COLO829 (cell line): ENCODE results near the gene LCP1.
"Not testable (repeated sequence)": the region's sequence is repeated elsewhere in the genome, so short reads cannot be mapped to it uniquely, and the experiment has no call there.

Experiments
- DNase-seq: peaks from one replicate; pipeline ENCODE4 v3.0.0; 2012; ENCODE audit warnings: low spot score

The LCP1 gene

DNA sequence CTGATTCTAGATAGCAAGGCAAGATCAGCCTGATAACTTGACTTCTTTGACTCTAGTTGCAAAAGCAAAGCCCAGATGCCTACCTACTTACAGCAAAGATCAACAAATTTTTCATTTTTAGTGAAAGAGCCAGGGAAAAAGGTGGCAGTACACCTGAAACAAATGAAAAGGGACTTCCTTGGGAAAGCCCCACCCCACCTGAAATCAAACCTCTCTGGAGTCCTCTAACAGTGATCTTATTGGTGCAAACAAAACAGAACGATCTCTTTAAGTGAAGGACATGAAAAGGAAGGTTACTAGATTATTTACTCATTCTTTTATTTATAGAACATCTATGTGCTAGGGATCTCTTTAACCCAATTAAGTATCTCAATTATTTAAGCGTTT lies 507 bp upstream of the LCP1 start:
- no peak for DNase-seq

DNA sequence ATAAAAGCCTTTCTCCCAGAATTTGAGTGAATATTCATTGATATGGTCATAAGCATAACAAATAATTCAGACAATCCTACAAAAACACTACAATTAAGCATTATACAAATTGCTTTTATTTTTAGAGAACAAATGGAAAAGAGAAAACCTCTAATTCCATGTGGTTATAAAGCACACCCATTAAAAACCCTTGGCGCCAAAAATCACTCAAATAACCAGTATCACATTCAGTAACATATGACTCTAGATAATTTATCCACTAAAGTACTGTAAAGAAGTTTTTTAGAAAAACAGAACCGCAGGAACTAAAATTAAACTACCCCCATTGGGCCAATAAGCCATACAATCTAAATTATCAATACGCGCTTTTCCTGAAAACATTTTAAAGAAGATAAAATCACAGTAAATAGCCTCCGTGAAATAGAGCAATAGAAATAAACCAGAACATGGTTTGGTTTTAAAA lies 569 bp downstream of the LCP1 start:
- DNase-seq: no peak

DNA sequence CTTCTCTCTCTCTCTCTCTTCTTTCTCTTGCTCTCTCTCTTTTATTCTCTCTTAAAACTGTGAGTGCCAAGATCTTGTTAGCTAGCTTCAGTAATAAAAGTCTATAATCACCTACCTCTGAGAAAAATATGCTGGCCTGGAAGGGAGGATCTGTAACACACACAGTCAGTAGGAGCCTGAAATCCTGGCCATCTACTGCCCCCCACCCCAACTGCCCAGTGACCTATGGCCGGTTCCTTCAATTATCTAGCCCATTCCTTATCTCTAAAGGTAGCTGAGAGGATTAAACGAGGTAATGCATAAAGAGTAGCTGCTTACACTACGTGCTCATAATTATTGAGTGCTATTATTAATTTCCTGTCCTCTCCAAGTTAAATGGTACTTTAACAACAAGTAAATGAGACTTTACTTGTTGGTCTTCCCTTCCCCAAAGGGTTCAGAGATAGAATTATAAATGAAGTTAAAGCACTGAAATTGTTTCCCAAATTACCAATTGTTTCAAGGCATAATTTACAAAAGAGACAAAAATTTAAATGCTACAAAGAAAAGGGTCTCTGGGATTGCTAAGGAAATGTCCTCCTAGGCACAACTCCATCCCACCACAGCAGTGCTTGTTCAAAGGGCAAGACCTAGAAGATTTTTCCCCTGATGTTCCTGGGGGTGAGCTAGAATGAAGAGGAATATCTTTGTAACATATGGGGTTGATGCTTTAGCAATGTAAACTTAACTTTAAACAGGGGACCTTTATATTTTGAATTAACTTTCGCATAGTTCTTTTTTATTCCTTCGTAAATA lies 1.8 kb downstream of the LCP1 start:
- DNase-seq: no peak

DNA sequence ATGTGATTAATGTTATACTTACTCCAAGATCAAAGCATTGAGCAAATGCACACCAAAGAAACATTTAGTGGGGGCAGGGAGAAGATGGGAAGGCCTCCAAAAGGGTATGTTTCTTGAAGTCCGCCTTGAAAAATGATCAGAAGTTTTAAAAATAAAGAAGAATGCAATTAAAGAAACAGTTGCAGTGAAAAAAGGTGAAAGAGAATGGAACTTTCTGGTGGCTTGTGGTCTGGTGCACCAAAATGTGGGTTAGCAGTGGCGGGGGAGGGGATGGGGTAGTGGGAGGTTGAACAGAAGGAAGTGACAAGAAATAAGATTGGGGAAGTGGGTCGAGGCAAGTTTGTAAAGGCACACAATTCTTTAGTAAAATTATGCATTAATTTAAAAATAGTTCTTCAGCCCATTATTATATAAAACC lies 2.5 kb downstream of the LCP1 start:
- no peak for DNase-seq

GRCh38 chr13:46178821-46179220 lies 3.2 kb downstream of the LCP1 start:
- peak; percentile 77 for DNase-seq

DNA sequence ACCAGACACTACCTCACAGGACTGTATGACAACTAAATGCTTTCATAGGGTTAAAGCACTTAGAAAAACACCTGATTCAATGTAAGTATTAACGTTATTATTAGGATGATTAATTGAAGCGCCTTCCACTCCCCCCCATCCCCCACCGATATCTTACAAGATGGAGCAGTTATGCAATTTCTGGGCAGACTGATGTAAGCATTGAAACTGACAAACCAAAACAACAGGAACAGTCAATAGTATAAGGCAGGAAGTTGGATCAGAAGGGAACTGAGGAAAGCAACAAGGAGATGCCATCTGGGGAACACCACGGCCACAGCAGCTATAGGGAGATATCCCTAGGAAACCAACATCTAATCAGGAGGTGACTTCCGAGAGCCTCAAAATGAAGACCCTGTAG lies 3.8 kb downstream of the LCP1 start:
- DNase-seq: no peak

- no peak for DNase-seq
These were observed 5.2 kb downstream of the LCP1 start for GRCh38 chr13:46176756-46177155.

DNA sequence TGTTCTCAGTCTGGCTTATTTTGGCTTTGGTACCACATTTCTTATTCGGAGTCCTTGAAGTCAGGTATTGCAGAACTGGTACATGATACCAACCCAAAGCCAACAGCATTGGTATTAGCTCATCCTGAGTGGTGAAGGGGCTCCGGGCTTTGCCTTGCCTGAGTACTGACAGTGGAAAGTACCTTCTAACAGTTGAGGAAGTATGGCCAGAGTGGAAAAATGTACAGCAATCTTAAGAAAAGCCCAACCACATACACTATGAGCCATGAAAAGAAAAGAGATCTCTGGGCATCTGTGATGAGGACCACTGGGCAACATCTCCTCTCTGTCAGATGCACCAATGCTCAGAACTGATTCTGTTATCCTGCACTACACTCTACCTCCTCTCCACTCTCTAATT lies 8.3 kb downstream of the LCP1 start:
- DNase-seq: no peak

DNA sequence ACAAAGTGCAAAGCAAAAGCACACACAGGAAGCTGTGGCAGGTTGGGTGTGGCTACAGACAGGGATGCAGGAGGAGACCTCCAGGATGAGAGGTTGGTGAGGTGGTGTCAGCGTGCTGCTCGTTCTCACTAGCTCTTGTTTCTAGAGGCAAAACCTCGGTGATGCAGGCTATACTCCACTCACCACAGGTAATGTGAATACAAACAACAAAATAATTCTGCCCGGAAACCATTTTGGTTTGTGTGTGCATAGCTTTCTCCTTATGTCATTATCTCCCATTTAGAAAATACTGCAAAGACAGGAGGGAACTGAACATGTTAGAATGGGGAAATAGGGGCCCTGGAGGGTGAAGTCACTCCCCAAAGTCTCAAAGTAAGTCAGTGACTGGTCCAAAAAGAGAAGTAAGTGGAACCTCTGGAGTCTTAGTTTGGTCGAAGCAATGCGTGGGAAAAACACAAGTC lies 9.4 kb downstream of the LCP1 start:
- DNase-seq: no peak

GRCh38 chr13:46171739-46172138 lies 10.2 kb downstream of the LCP1 start:
- no peak for DNase-seq

GRCh38 chr13:46171217-46171616 lies 10.8 kb downstream of the LCP1 start:
- no peak for DNase-seq

GRCh38 chr13:46170687-46171086 lies 11.3 kb downstream of the LCP1 start:
- DNase-seq: no peak

DNA sequence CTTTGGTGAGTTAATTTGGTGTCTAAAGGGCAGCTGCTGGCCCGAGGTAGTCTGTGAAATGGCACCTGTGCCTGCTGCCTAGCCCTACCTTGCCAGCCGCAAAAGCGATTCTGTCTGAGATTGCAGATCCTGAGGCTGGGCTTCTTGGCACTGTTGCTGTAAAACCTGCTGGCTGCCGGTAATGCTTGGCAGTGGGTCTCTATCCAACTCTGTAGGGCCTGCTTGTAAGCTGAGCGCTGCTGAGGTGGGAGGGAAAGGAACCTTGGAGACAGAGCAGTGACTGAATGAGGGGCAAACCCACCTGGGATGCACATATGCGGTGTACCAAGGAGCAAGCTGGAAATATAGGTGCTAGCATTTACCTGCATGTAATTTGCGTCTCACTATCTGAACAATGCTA lies 11.7 kb downstream of the LCP1 start:
- no peak for DNase-seq

GRCh38 chr13:46169758-46170157 lies 12.2 kb downstream of the LCP1 start:
- no peak for DNase-seq

DNA sequence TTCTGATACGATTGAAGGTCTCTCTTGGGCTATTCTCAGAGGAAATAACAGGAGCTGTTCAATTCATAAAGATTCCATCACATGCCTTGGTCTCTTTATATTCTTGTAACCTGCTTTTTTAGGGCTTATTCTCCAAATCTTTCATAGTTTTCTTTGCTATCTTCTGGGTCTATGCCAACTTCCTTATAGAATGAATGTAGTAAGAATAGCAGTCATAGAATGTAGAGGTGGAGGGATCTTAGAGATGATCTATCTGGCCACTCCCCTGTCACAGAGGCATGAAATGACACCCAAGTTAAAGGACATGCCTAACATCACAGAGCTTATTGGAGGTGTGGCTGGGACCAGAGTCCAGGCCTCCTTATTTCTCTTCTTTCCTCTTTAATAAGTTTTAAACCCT lies 13.2 kb downstream of the LCP1 start:
- no peak for DNase-seq

DNA sequence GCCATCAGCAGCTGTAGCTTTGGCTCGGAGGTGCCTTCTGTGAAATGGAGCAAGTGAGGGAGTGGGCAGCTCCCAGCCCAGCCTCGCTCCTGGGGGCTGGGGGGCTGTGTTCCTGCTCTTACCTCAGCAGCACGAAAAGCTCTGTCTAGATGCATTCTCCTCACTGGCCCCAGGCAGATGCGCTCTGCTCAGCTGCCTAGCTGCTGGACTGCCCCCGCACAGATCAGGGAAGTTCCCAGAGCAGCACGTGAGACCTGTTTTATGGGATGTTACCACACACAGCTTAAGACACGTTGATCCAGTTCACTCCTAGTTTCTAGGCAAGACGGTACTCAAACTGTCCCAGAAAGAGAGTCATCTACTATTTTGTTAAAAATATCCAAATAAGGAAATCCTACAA lies 13.6 kb downstream of the LCP1 start:
- peak; percentile 23 for DNase-seq

DNA sequence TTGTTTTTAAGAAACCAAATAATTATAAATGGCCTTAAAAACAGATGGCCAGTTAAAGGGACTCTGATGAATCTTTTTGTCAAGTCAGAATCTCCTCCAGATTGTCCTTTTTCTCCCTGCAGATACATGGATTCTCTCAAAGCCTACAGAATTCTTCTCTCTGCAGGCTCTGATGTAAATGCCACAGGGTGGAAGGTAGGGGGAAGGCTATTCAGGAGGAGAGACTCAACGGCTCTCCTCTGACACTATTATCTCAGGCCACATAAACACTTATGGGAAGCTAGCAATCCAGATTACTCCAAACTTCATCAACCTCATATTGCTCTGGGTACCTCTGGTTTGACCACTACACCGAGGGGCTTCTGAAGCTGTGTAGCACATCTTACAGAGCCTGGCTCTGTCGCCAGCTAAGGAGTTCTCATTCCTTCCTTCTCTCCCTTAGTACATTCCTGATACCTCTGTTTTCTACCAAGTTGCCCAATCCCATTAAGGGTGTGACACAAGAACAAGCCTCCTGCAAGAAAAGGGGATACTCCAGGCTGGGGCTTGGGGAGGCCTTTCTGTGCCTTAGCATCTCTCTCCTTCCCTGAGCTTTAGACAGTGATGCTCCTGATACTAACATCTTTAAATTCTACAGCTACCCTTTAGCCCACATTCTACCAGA lies 14.9 kb downstream of the LCP1 start:
- DNase-seq: no peak

DNA sequence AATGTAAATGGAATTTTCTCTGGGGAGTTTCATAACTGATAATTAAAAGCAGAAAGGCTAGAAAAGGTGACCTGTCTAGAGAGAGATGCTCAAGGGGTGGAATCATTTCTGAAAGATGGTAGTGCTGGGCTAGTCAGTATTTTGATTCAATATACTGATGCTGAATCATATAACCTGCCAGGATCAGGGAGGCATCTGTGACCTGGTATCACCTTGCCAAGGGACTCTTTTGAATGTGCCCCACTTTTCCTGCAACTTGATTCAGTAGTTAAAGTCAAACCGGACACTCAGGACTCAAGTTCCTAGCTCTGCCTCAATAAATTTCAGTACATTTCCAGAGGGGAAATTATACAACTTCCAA lies 15.8 kb downstream of the LCP1 start:
- DNase-seq: no peak

- no peak for DNase-seq
These were observed 16.3 kb downstream of the LCP1 start for GRCh38 chr13:46165485-46166223.

DNA sequence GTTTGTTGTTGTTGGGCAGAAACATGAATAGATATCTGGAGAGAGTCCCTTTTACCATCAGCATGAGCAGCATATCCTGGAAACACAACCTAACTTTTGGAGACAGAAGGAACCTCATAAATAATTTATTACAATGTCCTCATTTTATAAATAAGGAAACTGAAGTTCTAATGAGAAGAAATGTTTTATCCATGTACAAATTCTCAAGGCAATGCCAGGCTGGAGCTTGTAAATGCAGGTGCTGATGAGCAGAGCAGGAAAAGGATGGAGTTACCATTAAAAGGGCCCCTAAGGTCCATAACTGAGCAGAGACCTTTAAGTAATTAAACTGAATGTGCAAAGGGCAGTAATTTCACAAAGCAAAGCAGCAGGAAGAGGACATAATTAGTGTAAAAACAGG lies 17.3 kb downstream of the LCP1 start:
- DNase-seq: no peak

- DNase-seq: not testable (repeated sequence)
These were observed 19.2 kb downstream of the LCP1 start for GRCh38 chr13:46162741-46163140.

- peak; percentile 65 for DNase-seq
These were observed 21.4 kb downstream of the LCP1 start for GRCh38 chr13:46160471-46161066.

- no peak for DNase-seq
These were observed 21.9 kb downstream of the LCP1 start for GRCh38 chr13:46160065-46160464.
